HG03039 (cell line): ENCODE measurements around the gene ZNF804B.

Source experiments
- ATAC-seq: cut with Tn5 transposase; IDR thresholded peaks from one replicate; pipeline ENCODE4 v1.9.1; 2021; ENCODE audit warnings: mild to moderate bottlenecking, moderate library complexity; ENCODE audit not compliant: unreplicated experiment

ZNF804B gene

GRCh38 chr7:89247207-89247606, 487.7 kb downstream of the ZNF804B start:
- ATAC-seq = no peak

- no peak for ATAC-seq
Measured at GRCh38 chr7:89259085-89259484, 499.6 kb downstream of the ZNF804B start.

- no peak for ATAC-seq
Measured at GRCh38 chr7:89264126-89264525, 504.6 kb downstream of the ZNF804B start.

GRCh38 chr7:89265631-89266030, 506.1 kb downstream of the ZNF804B start:
- no peak for ATAC-seq

GRCh38 chr7:89283302-89283701, 523.8 kb downstream of the ZNF804B start:
- no peak for ATAC-seq

- ATAC-seq = no peak
Measured at GRCh38 chr7:89308535-89308934, 549.0 kb downstream of the ZNF804B start.

- no peak for ATAC-seq
Measured at GRCh38 chr7:89311886-89312285, 552.4 kb downstream of the ZNF804B start.

GRCh38 chr7:89312551-89312950, 553.1 kb downstream of the ZNF804B start:
- no peak for ATAC-seq

- ATAC-seq = no peak
Measured at GRCh38 chr7:89316584-89317251, 557.2 kb downstream of the ZNF804B start.

GRCh38 chr7:89332026-89332425, 572.5 kb downstream of the ZNF804B start:
- no peak for ATAC-seq

- no peak for ATAC-seq
Measured at GRCh38 chr7:89334797-89335196, 575.3 kb downstream of the ZNF804B start.

GRCh38 chr7:89335490-89335889, 576.0 kb downstream of the ZNF804B start:
- no peak for ATAC-seq

GRCh38 chr7:89336121-89336520, 576.6 kb downstream of the ZNF804B start:
- ATAC-seq = no peak

GRCh38 chr7:89339748-89340147, 580.2 kb downstream of the ZNF804B start:
- ATAC-seq = no peak

GRCh38 chr7:89357121-89357520, 597.6 kb downstream of the ZNF804B start:
- ATAC-seq = no peak

GRCh38 chr7:89377219-89377618, 617.7 kb downstream of the ZNF804B start:
- no peak for ATAC-seq

- ATAC-seq = no peak
Measured at GRCh38 chr7:89385411-89385810, 625.9 kb downstream of the ZNF804B start.
